ENCODE data around the gene DISC1.
"Not testable (repeated sequence)": the region's sequence is repeated elsewhere in the genome, so short reads cannot be mapped to it uniquely, and the experiment has no call there.

Gene DISC1

GRCh38 chr1:231705806-231706760, 79.5 kb downstream of the DISC1 start:
- DNase-seq: no peak

- DNase-seq: no peak
These were observed 80.3 kb downstream of the DISC1 start for GRCh38 chr1:231706934-231707333.

GRCh38 chr1:231707407-231707806, 80.8 kb downstream of the DISC1 start:
- no peak for DNase-seq

DNA sequence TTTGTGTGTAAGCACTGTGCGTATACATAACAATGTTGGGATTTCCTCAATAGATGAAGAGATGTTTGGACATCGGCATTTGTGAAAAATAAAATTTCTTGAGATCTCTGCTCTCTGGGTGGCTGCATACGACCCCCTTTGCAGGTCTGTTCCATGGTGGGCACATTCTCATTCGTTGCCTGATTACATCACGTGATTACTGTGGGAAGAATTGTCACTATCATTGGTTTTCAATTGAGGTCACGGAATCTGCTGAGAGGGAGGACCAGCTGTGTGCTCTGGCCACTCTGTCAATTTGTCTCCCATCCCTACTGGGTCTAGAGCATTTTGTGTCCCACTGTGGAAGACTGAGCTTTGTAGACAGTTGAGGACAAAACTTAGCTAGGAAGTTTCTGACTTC, 81.8 kb downstream of the DISC1 start:
- DNase-seq: no peak

- no peak for DNase-seq
These were observed 87.8 kb downstream of the DISC1 start for GRCh38 chr1:231714440-231714839.

DNA sequence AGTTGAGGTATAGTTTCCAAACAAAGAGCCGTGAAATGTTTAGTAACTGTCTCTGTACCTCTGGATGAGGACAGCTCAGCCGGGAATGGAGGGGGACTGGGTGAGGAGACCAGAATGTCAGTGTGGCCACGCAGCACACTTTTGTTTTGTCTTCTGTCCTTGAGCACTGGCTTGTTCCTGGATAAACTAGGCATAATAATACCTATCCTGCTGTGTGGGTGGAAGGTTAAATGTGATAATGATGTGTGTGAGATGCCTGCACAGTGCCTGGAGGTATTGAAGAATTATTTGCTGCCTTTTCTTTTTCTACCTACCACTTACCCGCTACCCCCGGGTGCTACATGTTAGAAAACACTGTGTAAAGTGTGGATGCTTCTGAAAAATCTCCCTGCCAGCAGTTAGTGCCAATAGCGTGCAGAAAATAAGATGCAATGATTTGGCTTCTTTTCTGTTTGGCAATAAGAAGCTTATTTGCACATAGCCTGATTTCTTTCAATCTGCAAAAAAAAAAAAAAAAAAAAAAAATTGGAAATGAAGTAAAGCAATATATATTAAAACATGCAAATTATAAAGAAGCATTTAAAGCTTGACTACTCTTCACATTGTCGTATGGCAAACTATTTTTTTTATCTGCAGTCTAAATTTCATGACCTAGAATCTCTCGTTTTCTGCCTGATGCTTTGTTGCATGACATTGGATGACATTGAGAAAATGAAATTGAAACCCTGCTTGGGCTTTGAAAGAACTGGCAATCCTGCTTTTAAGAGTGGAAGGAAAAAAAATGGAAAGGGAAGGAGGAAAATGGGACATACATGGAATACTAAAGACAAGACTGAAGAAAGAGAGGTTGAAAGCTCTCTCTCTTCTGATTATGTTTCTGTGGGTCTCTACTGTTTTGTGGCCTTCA, 89.5 kb downstream of the DISC1 start:
- no peak for DNase-seq

DNA sequence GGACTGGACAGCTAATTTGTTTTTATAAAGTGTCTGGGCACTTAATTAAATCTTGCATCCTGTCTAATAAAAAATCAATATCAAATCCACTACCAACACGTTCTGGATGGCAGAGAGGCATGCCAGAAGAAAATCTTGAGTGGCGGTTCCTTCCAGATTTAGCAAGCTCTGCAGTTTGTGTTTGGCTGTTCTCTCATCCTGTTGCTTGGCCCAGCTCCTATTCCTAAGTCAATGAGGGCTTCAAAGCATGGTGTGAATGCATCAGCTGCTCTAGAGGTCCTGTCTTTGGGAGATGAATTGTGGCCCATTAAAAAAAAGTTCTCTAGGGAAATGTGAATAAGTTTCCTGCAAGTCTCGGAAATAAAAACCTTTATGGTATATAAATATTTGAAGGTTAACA, 90.3 kb downstream of the DISC1 start:
- no peak for DNase-seq

DNA sequence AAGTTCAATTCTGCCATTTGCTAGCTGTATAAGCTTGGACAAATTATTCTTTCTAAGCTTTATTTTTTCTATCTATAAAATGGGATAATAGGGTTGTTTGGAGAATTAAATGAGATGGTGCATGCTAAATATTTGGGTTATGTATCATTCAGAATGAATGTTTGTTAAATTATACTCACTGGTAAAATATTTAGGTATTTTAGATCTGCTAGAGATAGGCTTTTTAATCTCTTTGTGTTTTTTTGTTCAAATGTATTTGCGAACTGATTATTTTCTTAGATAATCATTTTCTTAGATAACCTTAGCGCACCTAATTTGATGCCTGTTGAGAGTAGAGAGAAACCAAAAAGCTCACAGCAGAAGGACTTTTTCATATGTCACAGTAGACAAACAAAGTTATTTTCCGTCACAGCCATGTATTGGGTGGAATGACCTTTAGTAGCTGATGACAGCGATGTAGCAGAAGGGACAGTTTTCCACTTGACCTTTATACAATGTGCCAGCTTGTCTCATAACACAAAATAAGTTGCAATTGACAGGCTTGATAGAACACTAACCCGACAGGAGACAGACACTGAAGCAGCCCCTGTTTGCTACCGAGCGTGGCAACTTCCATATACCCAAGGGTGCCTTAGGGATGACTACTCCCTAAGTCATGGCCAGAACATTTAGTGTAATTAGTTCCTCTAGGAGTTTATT, 93.0 kb downstream of the DISC1 start:
- DNase-seq: peak; percentile 48

- no peak for DNase-seq
These were observed 94.2 kb downstream of the DISC1 start for GRCh38 chr1:231720652-231721325.

- DNase-seq: no peak
These were observed 94.8 kb downstream of the DISC1 start for GRCh38 chr1:231721436-231721835.

DNA sequence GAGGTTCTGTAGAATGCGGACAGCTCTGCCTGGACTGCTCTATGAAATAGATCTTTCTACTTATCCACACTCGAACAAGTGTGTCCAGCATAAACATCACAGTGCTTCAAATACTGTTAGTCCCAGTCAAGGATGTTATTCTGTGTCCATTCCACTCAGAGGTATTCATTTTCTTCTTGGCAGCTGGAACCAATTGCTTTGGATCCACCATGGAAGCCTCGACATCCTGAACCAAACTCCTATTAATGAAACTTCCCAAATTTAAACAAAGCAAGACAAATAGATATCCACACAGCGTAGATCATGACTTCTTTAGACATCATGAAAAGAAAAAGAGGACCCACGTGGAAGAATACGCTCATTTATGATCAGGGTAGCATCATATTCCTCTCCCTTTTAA, 95.8 kb downstream of the DISC1 start:
- no peak for DNase-seq

GRCh38 chr1:231723146-231723545, 96.6 kb downstream of the DISC1 start:
- no peak for DNase-seq

- no peak for DNase-seq
These were observed 97.5 kb downstream of the DISC1 start for GRCh38 chr1:231724041-231724440.

DNA sequence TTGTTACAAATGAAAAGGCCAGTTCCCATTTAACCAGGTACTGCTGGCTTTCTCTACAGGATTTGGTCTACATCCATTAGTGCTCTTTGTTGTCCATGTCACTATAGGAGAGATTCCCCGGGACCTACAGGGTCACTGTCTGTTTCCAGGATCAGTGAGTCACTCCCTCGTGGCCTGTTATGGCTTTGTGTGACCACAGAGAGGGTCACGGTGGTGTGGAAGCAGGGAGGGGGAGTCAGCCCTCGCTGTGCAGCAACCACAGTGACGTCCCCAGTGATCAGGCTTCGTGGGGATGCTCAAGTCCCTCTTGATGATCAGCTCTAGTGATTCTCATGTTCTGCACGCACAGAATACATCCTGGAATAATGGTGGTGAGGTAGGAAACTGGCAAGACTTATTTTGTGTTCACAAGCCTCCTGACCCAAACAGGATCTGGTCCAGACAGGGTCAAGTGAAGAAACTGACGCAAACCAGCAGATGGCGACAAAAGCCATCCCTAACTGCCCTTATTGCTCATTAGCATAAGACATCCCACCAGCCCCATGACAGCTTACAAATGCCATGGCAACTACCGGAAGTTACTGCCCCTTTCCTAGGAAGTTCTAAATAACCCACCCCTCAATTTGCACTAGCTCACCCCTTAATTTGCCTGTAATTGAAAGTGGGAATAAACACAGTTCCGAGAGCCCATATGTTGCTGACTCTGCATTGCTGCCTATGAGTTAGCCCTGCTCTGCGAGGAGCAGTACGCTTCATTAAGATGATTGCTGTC, 98.5 kb downstream of the DISC1 start:
- peak; percentile 14 for DNase-seq

DNA sequence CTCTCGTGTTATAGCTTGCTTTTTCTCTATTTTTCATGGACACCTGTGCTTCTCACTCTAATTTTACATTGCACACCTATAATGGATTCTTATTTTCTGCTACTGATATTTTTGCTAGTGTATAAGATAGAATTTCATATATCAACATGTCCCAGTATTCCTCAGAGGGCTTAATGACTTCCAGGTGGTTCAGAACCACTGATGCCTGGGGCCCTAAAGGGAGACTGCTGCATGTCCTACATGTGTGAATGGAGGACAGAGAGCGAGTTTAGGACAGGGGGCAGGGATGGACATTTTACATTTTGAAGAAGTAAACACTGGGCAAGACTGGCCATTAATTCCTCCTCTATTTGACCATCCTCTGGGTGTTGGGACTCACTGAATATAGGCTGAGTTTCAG, 100.6 kb downstream of the DISC1 start:
- no peak for DNase-seq

DNA sequence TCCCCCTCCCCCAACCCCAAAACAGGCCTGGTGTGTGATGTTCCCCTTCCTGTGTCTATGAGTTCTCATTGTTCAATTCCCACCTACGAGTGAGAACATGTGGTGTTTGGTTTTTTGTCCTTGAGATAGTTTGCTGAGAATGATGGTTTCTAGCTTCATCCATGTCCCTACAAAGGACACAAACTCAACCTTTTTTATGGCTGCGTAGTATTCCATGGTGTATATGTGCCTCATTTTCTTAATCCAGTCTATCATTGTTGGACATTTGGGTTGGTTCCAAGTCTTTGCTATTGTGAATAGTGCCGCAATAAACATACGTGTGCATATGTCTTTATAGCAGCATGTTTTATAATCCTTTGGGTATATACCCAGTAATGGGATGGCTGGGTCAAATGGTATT, 102.4 kb downstream of the DISC1 start:
- DNase-seq: not testable (repeated sequence)

DNA sequence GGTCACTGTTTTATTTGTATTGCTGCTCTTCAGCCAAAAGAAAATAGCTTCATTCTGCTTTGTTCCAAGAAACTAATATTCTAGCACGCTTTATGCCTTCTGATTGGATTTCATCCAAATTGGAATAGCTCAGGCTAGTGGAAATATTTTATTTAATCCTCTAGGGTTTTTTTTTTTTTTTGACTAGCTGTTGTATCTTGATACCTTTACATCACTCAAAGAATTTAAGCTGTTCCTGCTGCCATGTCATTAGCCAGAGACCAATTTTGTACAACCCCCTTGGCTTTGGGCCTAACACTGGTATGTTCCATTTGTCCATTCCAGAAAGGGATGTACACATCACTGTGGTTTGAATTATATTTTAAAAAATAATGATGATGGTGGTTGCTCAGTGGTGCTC, 103.0 kb downstream of the DISC1 start:
- no peak for DNase-seq

- no peak for DNase-seq
These were observed 104.7 kb downstream of the DISC1 start for GRCh38 chr1:231731268-231731667.

DNA sequence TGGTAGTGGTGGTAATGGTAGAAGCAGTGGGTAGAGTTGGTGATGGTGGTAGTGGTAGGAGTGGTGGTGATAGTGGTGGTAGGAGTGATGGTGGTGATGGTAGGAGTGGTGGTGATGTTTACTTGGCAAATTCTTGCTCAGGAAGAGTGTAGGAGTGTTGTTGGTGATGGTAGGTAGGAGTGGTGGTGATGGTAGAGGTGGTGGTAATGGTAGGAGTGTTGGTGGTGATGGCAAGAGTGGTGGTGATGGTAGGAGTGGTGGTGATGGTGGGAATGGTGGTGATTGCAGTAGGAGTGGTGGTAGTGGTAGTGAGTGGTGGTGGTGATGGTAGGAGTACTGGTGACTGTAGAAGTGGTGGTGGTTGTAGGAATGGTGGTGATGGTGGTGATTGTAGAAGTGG, 106.5 kb downstream of the DISC1 start:
- DNase-seq: no peak

- no peak for DNase-seq
These were observed 107.1 kb downstream of the DISC1 start for GRCh38 chr1:231733672-231734071.

GRCh38 chr1:231734417-231734816, 107.8 kb downstream of the DISC1 start:
- DNase-seq: no peak

- DNase-seq: no peak
These were observed 108.8 kb downstream of the DISC1 start for GRCh38 chr1:231735411-231735810.
